IPS-18c (cell line): ENCODE measurements around the gene UBN1.

Source experiments
- H3K4me3 ChIP-seq: 2 replicates; pipeline ENCODE4 v1.7.0; 2013; ENCODE audit warnings: low read depth, mild to moderate bottlenecking, low read length, moderate library complexity; ENCODE audit not compliant: insufficient read depth
- H3K9me3 ChIP-seq: one replicate; pipeline ENCODE4 v1.6.1; 2013; ENCODE audit warnings: mild to moderate bottlenecking, low read length, moderate library complexity; ENCODE audit not compliant: control insufficient read depth, insufficient read depth

Gene UBN1

DNA sequence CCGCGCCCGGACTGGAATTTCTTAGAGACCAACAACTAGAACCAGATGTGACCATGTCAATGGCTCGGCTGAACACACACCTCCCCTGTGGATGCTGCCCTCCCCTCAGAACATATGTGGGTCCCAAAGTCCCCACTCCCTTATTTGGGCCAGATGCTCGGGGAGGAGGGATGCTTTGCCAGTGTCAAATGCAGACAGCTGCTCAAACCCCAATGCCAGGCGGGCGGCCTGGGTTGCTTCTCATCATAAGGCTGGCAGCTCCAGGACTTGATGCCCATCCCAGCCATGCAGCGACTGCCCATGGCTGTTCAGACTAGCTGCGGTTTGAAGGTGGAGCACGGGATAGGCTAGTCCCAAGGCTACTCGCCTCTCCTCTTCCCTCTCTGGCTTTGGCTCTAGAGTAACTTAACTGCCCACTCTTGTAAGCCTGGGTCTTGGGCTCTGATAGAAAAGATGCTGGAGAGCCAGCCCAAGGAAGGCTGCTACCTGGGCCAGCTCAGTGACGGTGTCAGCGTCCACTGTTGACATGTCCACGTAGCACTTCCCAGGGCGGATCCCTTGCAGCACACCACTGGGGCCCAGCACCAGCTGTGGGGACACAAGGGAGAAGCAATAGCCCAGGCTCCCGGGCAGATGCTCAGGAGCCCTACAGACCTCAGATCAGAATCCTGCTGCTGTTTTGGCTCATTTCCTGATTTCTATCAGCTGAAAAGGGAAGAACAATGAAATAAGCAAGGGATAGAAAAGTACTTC lies 33.9 kb upstream of the UBN1 start:
- Histone ChIP-seq H3K4me3 (no peak overlapping the region), H3K9me3 (no peaks in the 10 kb centered on the region)

DNA sequence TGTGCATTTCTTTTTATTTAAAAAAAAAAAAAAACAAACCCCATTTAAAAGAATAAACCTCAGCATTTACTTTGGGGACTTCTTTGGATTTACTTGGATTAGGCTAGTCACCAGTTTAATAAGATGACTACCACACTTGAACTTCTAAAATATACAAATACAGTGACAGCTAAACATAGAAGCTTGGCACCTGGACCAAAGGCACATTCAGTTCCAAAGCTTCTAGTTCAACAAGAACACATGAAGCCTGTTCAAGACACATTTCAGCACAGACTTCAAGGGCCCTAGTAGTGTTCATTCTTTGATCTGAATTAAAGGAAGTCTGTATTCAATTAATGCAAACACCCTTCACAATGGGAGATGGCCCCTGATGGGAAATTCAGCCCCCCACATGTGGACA lies 33.2 kb upstream of the UBN1 start:
- H3K4me3 ChIP-seq = no peak overlapping the region

DNA sequence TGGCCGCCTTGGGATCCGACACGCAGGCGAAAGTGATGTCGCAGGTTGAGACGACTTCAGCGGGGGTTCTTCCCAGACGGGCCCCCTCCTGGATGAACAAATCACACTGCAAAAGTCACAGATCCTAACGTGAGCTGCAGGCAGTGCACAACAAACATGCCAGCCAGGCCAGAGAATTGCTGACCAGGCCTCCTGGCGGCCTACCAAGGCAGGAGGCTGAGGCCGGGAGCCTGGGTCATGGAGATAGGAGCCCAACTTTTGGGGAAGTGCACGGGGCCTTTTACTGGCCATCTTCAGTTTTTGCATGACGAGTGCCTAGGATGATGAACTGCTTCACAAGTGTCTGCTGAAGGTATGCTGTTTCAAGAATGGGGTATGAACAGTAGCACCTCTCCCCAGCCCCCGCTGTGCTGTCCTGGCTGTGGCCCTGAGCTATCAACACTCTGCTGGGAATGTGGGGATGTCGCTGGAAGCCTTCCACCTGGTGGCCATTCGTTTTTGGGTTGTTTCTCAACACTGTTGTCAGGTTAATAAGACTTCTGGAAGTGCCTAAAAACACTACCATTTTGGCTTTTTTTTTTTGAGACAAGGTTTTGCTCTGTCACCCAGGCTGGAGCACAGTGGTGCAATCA lies 32.6 kb upstream of the UBN1 start:
- Histone ChIP-seq H3K4me3 (no peak overlapping the region), H3K9me3 (no peaks in the 10 kb centered on the region)

More for the DNA sequence above, 33.2 kb upstream of the UBN1 start:
- no peaks in the 10 kb centered on the region for H3K9me3 ChIP-seq

- no peaks in the 10 kb centered on the region for H3K9me3 ChIP-seq
- no peak overlapping the region for H3K4me3 ChIP-seq
Observed at GRCh38 chr16:4820652-4821051, 26.6 kb upstream of the UBN1 start.

DNA sequence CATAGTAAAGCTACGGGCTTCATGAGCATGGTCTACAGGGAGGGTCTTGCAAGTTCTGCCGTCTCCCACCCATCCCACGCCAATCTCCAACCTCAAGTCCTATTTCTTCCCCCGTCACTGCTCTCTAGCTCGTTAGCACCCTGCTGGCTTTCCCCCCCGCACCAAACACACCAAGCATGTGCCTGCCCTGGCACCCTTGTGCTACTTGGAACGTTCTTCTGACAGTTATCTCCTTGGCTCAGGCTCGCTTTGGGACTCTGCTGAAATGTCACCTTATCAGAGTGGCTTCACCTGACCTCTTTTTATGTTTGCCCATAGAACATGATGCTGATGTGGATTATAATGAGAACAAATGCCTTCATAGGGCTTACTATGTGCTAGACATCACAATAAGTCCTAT lies 22.1 kb upstream of the UBN1 start:
- H3K9me3 ChIP-seq = no peaks in the 10 kb centered on the region
- no peak overlapping the region for H3K4me3 ChIP-seq

DNA sequence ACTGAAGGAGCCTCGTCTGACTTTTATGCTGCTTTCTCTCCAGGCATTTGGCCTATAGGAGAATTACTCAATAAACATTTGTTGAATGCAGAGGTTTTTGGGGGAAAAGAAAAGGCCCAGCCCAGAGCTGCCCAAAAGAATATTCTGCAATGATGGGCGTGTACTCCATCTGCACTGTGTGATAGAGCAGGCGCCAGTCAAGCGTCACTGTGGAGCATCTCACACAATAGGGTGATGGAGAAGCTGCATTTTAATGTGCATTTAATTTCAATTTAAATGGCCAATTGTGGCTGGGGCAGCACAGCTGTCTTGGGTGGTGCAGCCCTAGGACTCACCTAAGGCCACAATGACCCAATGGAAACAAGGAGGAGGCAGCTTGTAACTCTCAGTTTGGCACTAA lies 20.8 kb upstream of the UBN1 start:
- no peaks in the 10 kb centered on the region for H3K9me3 ChIP-seq
- no peak overlapping the region for H3K4me3 ChIP-seq

DNA sequence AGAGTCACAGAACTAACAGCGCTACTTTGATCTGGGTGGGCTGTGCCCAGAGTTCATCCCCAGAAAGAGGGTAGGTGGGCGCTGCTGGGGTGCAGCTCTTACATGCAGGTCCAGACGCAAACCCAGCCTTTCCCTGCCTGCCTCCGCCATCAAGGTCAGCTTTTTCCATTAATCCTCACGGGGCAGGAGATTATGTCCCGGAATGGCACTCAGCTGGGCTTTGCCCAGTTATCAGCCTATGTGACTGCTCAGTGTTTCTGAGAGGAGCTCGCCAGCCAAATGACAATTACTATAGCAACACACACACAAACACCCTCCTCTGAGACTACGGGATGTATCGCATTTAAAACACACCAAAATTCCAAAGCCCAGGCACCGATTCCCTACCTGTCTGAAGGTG lies 20.3 kb upstream of the UBN1 start:
- no peak overlapping the region for H3K4me3 ChIP-seq
- H3K9me3 ChIP-seq = no peaks in the 10 kb centered on the region

- Histone ChIP-seq H3K4me3 (no peak overlapping the region), H3K9me3 (no peaks in the 10 kb centered on the region)
Observed at GRCh38 chr16:4828567-4829321, 18.5 kb upstream of the UBN1 start.

- H3K4me3 ChIP-seq = no peak overlapping the region
- no peaks in the 10 kb centered on the region for H3K9me3 ChIP-seq
Observed at GRCh38 chr16:4830408-4830807, 16.9 kb upstream of the UBN1 start.

GRCh38 chr16:4831616-4832015 lies 15.7 kb upstream of the UBN1 start:
- H3K9me3 ChIP-seq = no peaks in the 10 kb centered on the region
- no peak overlapping the region for H3K4me3 ChIP-seq

DNA sequence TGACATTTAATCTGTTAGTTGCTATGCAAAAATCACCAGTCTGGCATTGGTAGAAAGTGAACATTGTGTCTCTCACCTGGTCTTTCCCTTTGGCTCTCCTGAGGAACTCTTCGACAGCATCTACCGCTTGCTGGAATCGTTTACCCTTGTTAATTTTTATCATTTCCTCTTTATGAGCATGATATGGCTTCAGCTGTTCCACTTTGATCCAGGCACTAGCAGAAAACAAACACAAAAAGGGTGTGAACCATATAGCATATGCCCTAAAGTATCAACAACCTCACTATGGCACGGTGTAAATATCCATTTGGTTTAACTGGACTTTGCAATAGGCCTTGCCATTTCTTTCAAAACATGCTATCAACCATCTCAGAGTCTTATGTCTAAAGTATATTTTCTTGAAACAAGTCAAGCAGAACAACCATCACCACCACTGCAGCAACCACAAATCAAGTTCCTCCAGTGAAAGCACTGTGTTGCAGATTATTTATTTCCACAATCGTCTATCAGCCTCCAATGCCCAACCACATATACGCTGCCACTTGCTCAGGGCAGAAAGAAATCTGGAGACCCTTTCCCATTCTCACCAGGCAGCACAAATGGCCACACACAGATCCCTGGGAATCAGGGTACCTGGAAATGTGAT lies 14.5 kb upstream of the UBN1 start:
- H3K4me3 ChIP-seq = no peak overlapping the region
- no peaks in the 10 kb centered on the region for H3K9me3 ChIP-seq

DNA sequence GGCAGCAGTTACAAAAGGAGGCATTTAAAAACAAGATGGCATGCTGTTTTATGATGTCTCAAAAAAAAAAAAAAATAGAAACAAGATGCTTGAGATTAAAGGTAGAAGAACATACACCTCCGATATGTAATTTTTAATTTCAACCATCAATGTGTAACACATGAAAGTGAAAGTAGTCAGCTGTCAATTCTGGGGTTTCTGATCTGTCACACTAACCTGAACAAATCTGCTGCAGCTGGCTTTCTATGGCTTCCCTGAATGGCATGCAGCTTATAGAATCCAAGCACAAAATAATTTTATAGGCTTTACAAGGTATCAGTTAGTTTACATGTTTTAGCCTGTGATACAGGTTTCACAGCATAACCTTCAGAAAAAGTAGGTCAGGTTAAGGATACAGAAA lies 13.7 kb upstream of the UBN1 start:
- no peak overlapping the region for H3K4me3 ChIP-seq

GRCh38 chr16:4836727-4837126 lies 10.6 kb upstream of the UBN1 start:
- Histone ChIP-seq H3K9me3 (no peaks in the 10 kb centered on the region), H3K4me3 (no peak overlapping the region)

More for the DNA sequence above, 13.7 kb upstream of the UBN1 start:
- H3K9me3 ChIP-seq = no peaks in the 10 kb centered on the region

DNA sequence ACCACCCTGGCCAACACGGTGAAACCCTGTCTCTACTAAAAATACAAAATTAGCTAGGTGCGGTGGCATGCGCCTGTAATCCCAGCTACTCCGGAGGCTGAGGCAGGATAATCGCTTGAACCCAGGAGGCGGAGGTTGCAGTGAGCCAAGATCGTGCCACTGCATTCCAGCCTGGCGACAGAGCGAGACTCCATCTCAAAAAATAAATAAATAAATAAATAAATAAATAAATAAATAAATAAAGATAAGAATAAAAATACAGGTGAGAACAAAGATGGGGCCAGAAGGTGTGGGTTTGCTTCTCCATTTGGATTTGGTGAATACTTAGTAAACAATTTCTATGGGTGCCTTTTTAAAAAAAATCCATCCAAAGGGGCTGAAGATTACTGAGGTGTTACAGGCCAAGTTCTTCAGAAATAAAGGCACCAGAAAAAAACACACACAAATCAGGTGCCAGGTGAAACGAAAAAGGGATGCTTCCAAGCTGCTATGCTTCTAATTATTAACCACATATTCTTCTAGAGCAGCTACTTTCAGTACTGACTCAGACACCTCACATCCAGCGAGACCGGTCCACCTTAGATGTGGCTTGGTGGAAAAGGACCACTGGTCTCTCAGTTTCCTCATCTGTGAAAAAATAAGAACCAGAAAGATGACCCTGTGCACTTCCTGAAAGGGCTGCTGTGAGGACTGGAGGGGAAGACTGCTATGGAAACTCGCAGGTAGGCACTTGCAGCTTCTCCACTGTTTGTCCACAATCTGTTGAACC lies 9.4 kb upstream of the UBN1 start:
- Histone ChIP-seq H3K4me3 (no peak overlapping the region), H3K9me3 (no peaks in the 10 kb centered on the region)

DNA sequence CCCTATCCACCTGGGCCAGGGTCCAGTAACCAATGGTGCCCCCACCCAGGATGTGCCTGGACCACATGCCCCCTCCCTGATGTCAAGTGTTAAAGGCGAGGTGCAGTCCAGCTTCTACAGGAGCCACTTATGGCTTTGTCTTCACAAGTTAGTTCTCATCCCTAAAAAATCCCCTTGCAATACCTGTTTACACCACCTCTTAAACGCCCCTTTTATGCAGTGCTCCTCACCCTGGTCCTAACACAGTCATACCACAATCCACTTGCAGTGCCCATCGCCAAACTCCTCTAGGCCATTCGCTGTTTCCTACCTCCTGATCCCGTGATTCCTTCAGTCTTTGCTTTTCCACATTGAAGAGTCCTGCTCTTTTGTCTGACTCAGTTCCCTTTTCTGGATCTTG lies 7.3 kb upstream of the UBN1 start:
- Histone ChIP-seq H3K9me3 (no peaks in the 10 kb centered on the region), H3K4me3 (no peak overlapping the region)

- Histone ChIP-seq H3K9me3 (no peaks in the 10 kb centered on the region), H3K4me3 (no peak overlapping the region)
Observed at GRCh38 chr16:4840984-4841383, 6.3 kb upstream of the UBN1 start.

- H3K9me3 ChIP-seq = no peaks in the 10 kb centered on the region
- H3K4me3 ChIP-seq = peak overlapping the region; percentile 95
Observed at GRCh38 chr16:4846503-4846900, 779 bp upstream of the UBN1 start.
